Panc1 (cell line): ENCODE measurements around the gene FAM107B.

Experiments used
- CTCF ChIP-seq: fragments of 450-650 bp; IDR thresholded peaks from 2 replicates; pipeline ENCODE4 v1.5.1; 2017; ENCODE audit warnings: mild to moderate bottlenecking
- POLR2AphosphoS5 ChIP-seq: IDR thresholded peaks from 2 replicates; pipeline ENCODE4 v1.6.1; 2012; ENCODE audit warnings: mild to moderate bottlenecking, low read depth, low read length, moderate library complexity

DNA sequence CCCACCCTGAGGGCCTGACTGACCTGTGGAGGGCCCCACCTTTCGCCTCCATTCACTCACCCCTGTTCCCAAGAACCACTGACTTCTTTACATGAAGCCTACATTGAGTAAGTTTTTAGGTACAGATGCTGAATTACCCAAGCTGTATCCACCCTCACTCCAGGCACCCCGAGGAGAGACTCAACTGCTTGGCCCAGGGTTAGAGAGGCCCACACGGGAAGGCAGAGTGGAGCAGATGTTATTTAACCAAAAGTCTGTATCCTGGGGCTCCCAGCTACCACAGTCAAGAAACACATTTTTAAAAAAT is 230.8 kb downstream of the FAM107B start:
- no peak for TF ChIP-seq CTCF
- no peak for TF ChIP-seq POLR2AphosphoS5
